Natural killer cell (primary cell): ENCODE results near the gene FOXK1. TPM values are rescaled to one million over a fixed set of nuclear protein-coding genes. Genes with fewer than 3 reads are reported as not detected.

Experiments used
- ATAC-seq, 3 donors: fragments of 150-1000 bp in 2 of 3; fragments of 200-7000 bp in 1 of 3; cut with Tn5 transposase; 1 replicate in 1 of 3; 2 replicates in 2 of 3; pipeline ENCODE4 v1.10.0; 2021; ENCODE audit warnings: mild to moderate bottlenecking in 2 of 3, moderate library complexity in 2 of 3
- DNase-seq, 2 donors: peaks; one replicate each; pipeline versions ENCODE4 v3.0.0 to v3.0.0-alpha.2; 2013 to 2021; ENCODE audit warnings: mixed read lengths in 1 of 2
- H3K27ac ChIP-seq: one replicate; pipeline ENCODE4 v1.5.1; 2013; ENCODE audit warnings: mild to moderate bottlenecking, low read length
- H3K27me3 ChIP-seq: one replicate; pipeline ENCODE4 v1.6.1; 2013; ENCODE audit warnings: low read length; ENCODE audit not compliant: control insufficient read depth, insufficient read depth
- H3K36me3 ChIP-seq: one replicate; pipeline ENCODE4 v1.6.1; 2013; ENCODE audit warnings: low read length; ENCODE audit not compliant: control insufficient read depth, insufficient read depth
- H3K4me1 ChIP-seq: one replicate; pipeline ENCODE4 v1.6.1; 2013; ENCODE audit warnings: low read length; ENCODE audit not compliant: control insufficient read depth, insufficient read depth
- H3K4me3 ChIP-seq: one replicate; pipeline ENCODE4 v1.5.1; 2013; ENCODE audit warnings: low read length
- H3K9me3 ChIP-seq: one replicate; pipeline ENCODE4 v1.6.1; 2013; ENCODE audit warnings: low read length; ENCODE audit not compliant: control insufficient read depth, insufficient read depth
- H3K27ac Mint-ChIP-seq, 2 donors: one replicate each; pipeline ENCODE4 v1.8.0; 2022; ENCODE audit warnings: mild to moderate bottlenecking in 2 of 2, mixed read lengths in 2 of 2, moderate library complexity in 1 of 2
- H3K27me3 Mint-ChIP-seq, 2 donors: one replicate each; pipeline ENCODE4 v1.8.0; 2022; ENCODE audit warnings: low read depth in 2 of 2, mixed read lengths in 2 of 2
- H3K36me3 Mint-ChIP-seq: one replicate; pipeline ENCODE4 v1.8.0; 2022; ENCODE audit warnings: mixed read lengths
- H3K4me1 Mint-ChIP-seq, 2 donors: one replicate each; pipeline ENCODE4 v1.8.0; 2022; ENCODE audit warnings: mixed read lengths in 2 of 2
- H3K4me3 Mint-ChIP-seq: one replicate; pipeline ENCODE4 v1.8.0; 2022; ENCODE audit warnings: mild to moderate bottlenecking, moderate library complexity, mixed read lengths
- H3K9me3 Mint-ChIP-seq, 2 donors: one replicate each; pipeline ENCODE4 v1.8.0; 2022; ENCODE audit warnings: mixed read lengths in 2 of 2
- WGBS: methylation state at CpG from one replicate; pipeline ENCODE4 v1.1.7; 2013; ENCODE audit warnings: missing lambda C conversion rate; ENCODE audit not compliant: insufficient coverage; 5-methylcytosine and 5-hydroxymethylcytosine counted together
- intact Hi-C: fragments of 100-400 bp; cut with micrococcal nuclease; formaldehyde crosslinking; loops from one replicate; pipeline ENCODE4 v1.14.2; 2022
- total RNA-seq, 4 donors: library from RNA; stranded (reverse); fragments of 120-200 nt in 1 of 4; gene quantifications; one replicate each; pipeline versions ENCODE4 v1.2.3 to v1.2.4, GENCODE V29; 2013 to 2022
- TF ChIP-seq, protein P1 (sequence below): fragments of 200-600 bp; IDR thresholded peaks from one replicate; pipeline ENCODE4 v1.8.0; 2022; ENCODE audit warnings: antibody characterized with exemption

The FOXK1 gene
- total RNA-seq, 3 donors from 2014 or later (not counting 1 experiment from before 2014, with no cell fraction given): 51.6 to 59.7 (median 55.3) TPM

DNA sequence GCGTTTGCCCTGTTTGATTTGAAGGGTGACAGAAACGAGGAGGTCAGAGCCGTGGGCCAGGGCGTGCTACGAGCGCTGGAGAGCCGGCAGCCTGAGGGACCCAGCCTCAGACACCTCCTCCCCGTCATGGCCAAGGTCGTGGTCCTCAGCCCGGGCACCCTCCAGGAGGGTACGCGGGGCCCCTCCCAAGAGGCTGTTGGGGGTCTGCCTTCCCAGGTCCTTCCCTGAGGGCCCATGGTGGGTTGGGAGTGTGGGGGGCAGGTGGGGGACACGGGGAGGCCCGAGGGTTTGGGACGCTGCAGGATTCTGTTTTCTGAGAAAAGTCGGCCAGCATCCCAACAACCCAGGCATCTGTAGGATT lies 101.2 kb downstream of the FOXK1 start:
- TF ChIP-seq, protein P1, sequence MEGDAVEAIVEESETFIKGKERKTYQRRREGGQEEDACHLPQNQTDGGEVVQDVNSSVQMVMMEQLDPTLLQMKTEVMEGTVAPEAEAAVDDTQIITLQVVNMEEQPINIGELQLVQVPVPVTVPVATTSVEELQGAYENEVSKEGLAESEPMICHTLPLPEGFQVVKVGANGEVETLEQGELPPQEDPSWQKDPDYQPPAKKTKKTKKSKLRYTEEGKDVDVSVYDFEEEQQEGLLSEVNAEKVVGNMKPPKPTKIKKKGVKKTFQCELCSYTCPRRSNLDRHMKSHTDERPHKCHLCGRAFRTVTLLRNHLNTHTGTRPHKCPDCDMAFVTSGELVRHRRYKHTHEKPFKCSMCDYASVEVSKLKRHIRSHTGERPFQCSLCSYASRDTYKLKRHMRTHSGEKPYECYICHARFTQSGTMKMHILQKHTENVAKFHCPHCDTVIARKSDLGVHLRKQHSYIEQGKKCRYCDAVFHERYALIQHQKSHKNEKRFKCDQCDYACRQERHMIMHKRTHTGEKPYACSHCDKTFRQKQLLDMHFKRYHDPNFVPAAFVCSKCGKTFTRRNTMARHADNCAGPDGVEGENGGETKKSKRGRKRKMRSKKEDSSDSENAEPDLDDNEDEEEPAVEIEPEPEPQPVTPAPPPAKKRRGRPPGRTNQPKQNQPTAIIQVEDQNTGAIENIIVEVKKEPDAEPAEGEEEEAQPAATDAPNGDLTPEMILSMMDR: no peak
- intact Hi-C loops: no loop called here
- H3K36me3 Mint-ChIP-seq: no peaks in the 10 kb centered on the region
- H3K27me3 ChIP-seq: no peaks in the 10 kb centered on the region
- no peak overlapping the region for H3K27ac Mint-ChIP-seq
- DNase-seq (no peak), ATAC-seq (no peak)
- H3K4me1 ChIP-seq: peaks cover 2% of the 10 kb centered on the region
- 97% methylated on average over 15 of the region's 16 CpGs for WGBS
- H3K9me3 ChIP-seq: no peaks in the 10 kb centered on the region
- H3K27ac ChIP-seq: no peak overlapping the region
- H3K9me3 Mint-ChIP-seq: no peaks in the 10 kb centered on the region
- no peak overlapping the region for H3K4me3 Mint-ChIP-seq
- peaks cover 68% of the 10 kb centered on the region for H3K36me3 ChIP-seq
- no peaks in the 10 kb centered on the region for H3K27me3 Mint-ChIP-seq
- H3K4me3 ChIP-seq: no peak overlapping the region
- H3K4me1 Mint-ChIP-seq: peaks cover 2 to 3% of the 10 kb centered on the region in 2 donors

DNA sequence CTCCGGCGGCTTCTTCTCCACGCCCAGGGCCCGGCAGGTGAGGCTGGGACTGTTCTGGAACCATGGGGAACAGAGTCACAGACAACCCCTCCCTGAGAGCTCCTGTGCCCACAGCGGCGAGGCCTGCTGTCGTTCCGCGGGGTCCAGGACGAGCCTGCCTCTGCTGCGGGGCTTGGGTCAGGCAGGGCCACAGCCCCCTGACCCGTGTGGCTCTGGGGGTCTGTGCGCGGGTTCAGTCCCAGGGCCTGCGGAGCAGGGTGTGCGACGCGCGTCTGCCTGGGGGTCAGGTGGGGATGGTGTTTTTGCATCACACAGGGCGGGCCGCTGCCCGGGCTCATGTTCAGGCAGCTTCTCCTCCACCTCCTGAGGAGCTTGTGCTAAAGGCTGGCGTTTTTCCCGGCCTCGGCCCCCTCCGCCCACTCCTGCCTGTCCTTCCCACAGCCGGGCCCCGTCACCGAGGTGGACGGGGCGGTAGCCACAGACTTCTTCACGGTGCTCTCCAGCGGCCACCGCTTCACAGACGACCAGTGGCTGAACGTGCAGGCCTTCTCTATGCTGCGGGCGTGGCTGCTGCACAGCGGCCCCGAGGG lies 101.8 kb downstream of the FOXK1 start:
- Mint-ChIP-seq H3K9me3 (no peaks in the 10 kb centered on the region), H3K27me3 (no peaks in the 10 kb centered on the region), H3K27ac (no peak overlapping the region), H3K36me3 (no peaks in the 10 kb centered on the region), H3K4me3 (no peak overlapping the region), H3K4me1 (no peaks in the 10 kb centered on the region)
- intact Hi-C loops: no loop called here
- no peaks in the 10 kb centered on the region for H3K9me3 ChIP-seq
- DNase-seq (no peak), ATAC-seq (no peak)
- 96% methylated on average over 40 of the region's 40 CpGs for WGBS
- no peak overlapping the region for H3K27ac ChIP-seq
- no peaks in the 10 kb centered on the region for H3K27me3 ChIP-seq
- H3K4me1 ChIP-seq: no peaks in the 10 kb centered on the region
- TF ChIP-seq, protein P1: no peak
- peaks cover 74% of the 10 kb centered on the region for H3K36me3 ChIP-seq
- H3K4me3 ChIP-seq: no peak overlapping the region

DNA sequence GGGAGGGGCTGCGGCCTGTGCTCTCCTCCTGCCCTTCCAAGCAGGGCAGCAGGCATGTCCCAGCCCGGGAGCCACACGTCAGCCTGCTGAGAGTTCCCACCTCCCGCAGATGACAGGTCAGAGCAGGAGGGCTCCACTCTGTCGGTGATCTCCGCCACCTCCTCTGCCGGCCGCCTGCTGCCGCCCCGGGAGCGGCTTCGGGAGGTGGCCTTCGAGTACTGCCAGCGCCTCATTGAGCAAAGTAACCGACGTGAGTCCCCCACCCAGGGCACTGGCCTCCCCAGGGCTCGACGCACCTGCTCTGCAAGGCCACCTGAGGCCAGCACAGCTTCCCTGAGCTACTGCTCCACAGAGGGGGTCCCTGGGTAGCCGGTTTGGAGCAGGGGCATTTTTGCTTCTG lies 102.7 kb downstream of the FOXK1 start:
- ATAC-seq (no peak), DNase-seq (no peak)
- Mint-ChIP-seq H3K4me3 (no peak overlapping the region), H3K27ac (no peak overlapping the region), H3K4me1 (no peaks in the 10 kb centered on the region), H3K27me3 (no peaks in the 10 kb centered on the region), H3K9me3 (no peaks in the 10 kb centered on the region), H3K36me3 (no peaks in the 10 kb centered on the region)
- H3K4me1 ChIP-seq: no peaks in the 10 kb centered on the region
- intact Hi-C loops: no loop called here
- 97% methylated on average over 19 of the region's 19 CpGs for WGBS
- TF ChIP-seq, protein P1: no peak
- H3K27ac ChIP-seq: no peak overlapping the region
- H3K9me3 ChIP-seq: no peaks in the 10 kb centered on the region
- no peak overlapping the region for H3K4me3 ChIP-seq
- no peaks in the 10 kb centered on the region for H3K27me3 ChIP-seq
- H3K36me3 ChIP-seq: peaks cover 78% of the 10 kb centered on the region

DNA sequence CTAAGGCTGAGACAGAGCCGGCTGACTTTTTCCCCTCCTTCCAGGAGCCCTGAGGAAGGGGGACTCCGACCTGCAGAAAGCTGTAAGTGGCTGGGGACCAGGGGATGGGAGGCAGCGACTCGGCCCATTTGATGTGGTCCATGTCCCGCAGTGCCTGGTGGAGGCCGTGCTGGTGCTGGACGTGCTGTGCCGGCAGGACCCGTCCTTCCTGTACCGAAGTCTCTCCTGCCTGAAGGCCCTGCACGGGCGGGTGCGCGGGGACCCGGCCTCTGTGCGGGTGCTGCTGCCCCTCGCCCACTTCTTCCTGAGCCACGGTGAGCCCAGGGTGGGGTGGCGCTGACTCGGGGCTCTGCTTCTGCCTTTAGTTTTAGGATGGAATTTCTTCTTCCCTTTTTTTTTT lies 103.3 kb downstream of the FOXK1 start:
- H3K4me3 ChIP-seq: no peak overlapping the region
- 96% methylated on average over 20 of the region's 20 CpGs for WGBS
- H3K36me3 ChIP-seq: peaks cover 84% of the 10 kb centered on the region
- Mint-ChIP-seq H3K36me3 (no peaks in the 10 kb centered on the region), H3K4me3 (no peak overlapping the region), H3K4me1 (no peaks in the 10 kb centered on the region), H3K27me3 (no peaks in the 10 kb centered on the region), H3K9me3 (no peaks in the 10 kb centered on the region), H3K27ac (no peak overlapping the region)
- H3K9me3 ChIP-seq: no peaks in the 10 kb centered on the region
- H3K27me3 ChIP-seq: no peaks in the 10 kb centered on the region
- TF ChIP-seq, protein P1: no peak
- no peak overlapping the region for H3K27ac ChIP-seq
- no peaks in the 10 kb centered on the region for H3K4me1 ChIP-seq
- no peak for ATAC-seq
- DNase-seq: no peak
- intact Hi-C loops: no loop called here
